Neural cell (in vitro differentiated cells): ENCODE data around the gene UROC1. TPM values are rescaled to one million over a fixed set of nuclear protein-coding genes. Genes with fewer than 3 reads are reported as not detected.

Source experiments
- H2AFZ ChIP-seq: fragments of 200-600, 300-800 bp; sonication (generic), shearing (Covaris generic); 2 replicates; pipeline ENCODE4 v1.6.0; 2014; ENCODE audit warnings: low read depth, mild to moderate bottlenecking, antibody characterized with exemption, low read length, moderate library complexity
- H3F3A ChIP-seq: fragments of 200-600 bp; shearing (Covaris generic); 2 replicates; pipeline ENCODE4 v1.6.1; 2016; ENCODE audit warnings: mild to moderate bottlenecking, moderate library complexity, mixed read lengths, antibody characterized with exemption, low read length; ENCODE audit not compliant: insufficient read depth, poor library complexity, severe bottlenecking
- H3K27ac ChIP-seq: fragments of 200-600, 300-800 bp; sonication (generic), shearing (Covaris generic); 2 replicates; pipeline ENCODE4 v1.5.1; 2014; ENCODE audit warnings: mild to moderate bottlenecking, low read length, moderate library complexity
- H3K27me3 ChIP-seq: fragments of 300-800, 200-600 bp; sonication (generic), shearing (Covaris generic); 2 replicates; pipeline ENCODE4 v1.6.0; 2014; ENCODE audit warnings: mild to moderate bottlenecking, low read depth, low read length, moderate library complexity; ENCODE audit not compliant: insufficient read depth
- H3K36me3 ChIP-seq: fragments of 300-800, 200-600 bp; sonication (generic), shearing (Covaris generic); 2 replicates; pipeline ENCODE4 v1.5.1; 2014; ENCODE audit warnings: mild to moderate bottlenecking, antibody characterized with exemption, low read length, moderate library complexity; ENCODE audit not compliant: insufficient read depth
- H3K4me2 ChIP-seq: fragments of 300-800, 200-600 bp; sonication (generic), shearing (Covaris generic); 2 replicates; pipeline ENCODE4 v1.6.0; 2014; ENCODE audit warnings: mild to moderate bottlenecking, low read length
- H3K4me3 ChIP-seq: fragments of 300-800, 200-600 bp; sonication (generic), shearing (Covaris generic); 2 replicates; pipeline ENCODE4 v1.5.1; 2014; ENCODE audit warnings: mild to moderate bottlenecking, low read length, moderate library complexity
- H3K79me2 ChIP-seq: fragments of 200-600 bp; shearing (Covaris generic); replicated peaks from 2 replicates; pipeline ENCODE4 v1.6.0; 2014; ENCODE audit warnings: mild to moderate bottlenecking, low read length, moderate library complexity; ENCODE audit not compliant: insufficient read depth
- H3K9ac ChIP-seq: fragments of 300-800, 200-600 bp; sonication (generic), shearing (Covaris generic); 2 replicates; pipeline ENCODE4 v1.6.1; 2016; ENCODE audit warnings: mild to moderate bottlenecking, low read length, mixed read lengths
- H3K9me2 ChIP-seq: fragments of 200-600 bp; shearing (Covaris generic); 2 replicates; pipeline ENCODE4 v1.6.1; 2016; ENCODE audit warnings: mild to moderate bottlenecking, low read length, mixed read lengths; ENCODE audit not compliant: insufficient read depth
- H3K9me3 ChIP-seq: fragments of 200-600, 300-800 bp; sonication (generic), shearing (Covaris generic); 2 replicates; pipeline ENCODE4 v1.6.1; 2016; ENCODE audit warnings: mild to moderate bottlenecking, mixed run types, low read length, moderate library complexity, mixed read lengths
- H4K20me1 ChIP-seq: fragments of 200-600 bp; shearing (Covaris generic); 2 replicates; pipeline ENCODE4 v1.6.1; 2016; ENCODE audit warnings: mild to moderate bottlenecking, mixed run types; ENCODE audit not compliant: insufficient read depth
- EP300 ChIP-seq: fragments of 450-650 bp; conservative IDR thresholded peaks from 2 replicates; pipeline ENCODE4 v1.6.1; 2014; ENCODE audit warnings: antibody characterized with exemption, mild to moderate bottlenecking, moderate library complexity; ENCODE audit not compliant: poor library complexity, severe bottlenecking
- EZH2 ChIP-seq: fragments of 200-600, 300-800 bp; shearing (Covaris generic), sonication (generic); IDR thresholded peaks from 2 replicates; pipeline ENCODE4 v1.6.1; 2014; ENCODE audit warnings: antibody characterized with exemption, low read length, borderline replicate concordance, mild to moderate bottlenecking; ENCODE audit not compliant: insufficient read depth, poor library complexity, severe bottlenecking
- MXI1 ChIP-seq: fragments of 450-650 bp; conservative IDR thresholded peaks from 2 replicates; pipeline ENCODE4 v1.6.1; 2014; ENCODE audit warnings: antibody characterized with exemption, mild to moderate bottlenecking; ENCODE audit not compliant: poor library complexity, severe bottlenecking
- POLR2AphosphoS5 ChIP-seq: IDR thresholded peaks from 2 replicates; pipeline ENCODE4 v1.6.1; 2012
- RAD21 ChIP-seq: fragments of 450-650 bp; conservative IDR thresholded peaks from 2 replicates; pipeline ENCODE4 v1.6.1; 2014; ENCODE audit warnings: antibody characterized with exemption, mild to moderate bottlenecking, moderate library complexity
- REST ChIP-seq: IDR thresholded peaks from 2 replicates; pipeline ENCODE4 v1.6.1; 2012; ENCODE audit warnings: borderline replicate concordance
- SMC3 ChIP-seq: fragments of 450-650 bp; conservative IDR thresholded peaks from 2 replicates; pipeline ENCODE4 v1.6.1; 2014; ENCODE audit warnings: antibody characterized with exemption, mild to moderate bottlenecking, moderate library complexity; ENCODE audit not compliant: poor library complexity
- TAF1 ChIP-seq: IDR thresholded peaks from 2 replicates; pipeline ENCODE4 v1.6.1; 2012; ENCODE audit warnings: low read depth
- polyA plus RNA-seq: library from polyadenylated mRNA; depleted of rRNA; stranded (reverse); fragments of >200 nt; gene quantifications from 2 replicates; pipeline ENCODE4 v1.2.3, GENCODE V29; 2014
- TF ChIP-seq, protein P1 (sequence below): fragments of 450-650 bp; IDR thresholded peaks from 2 replicates; pipeline ENCODE4 v1.5.1; 2014; ENCODE audit warnings: antibody characterized with exemption, mild to moderate bottlenecking, moderate library complexity; ENCODE audit not compliant: poor library complexity, severe bottlenecking

The UROC1 gene
- polyA plus RNA-seq, 1 donor from 2014 or later: not detected

GRCh38 chr3:126485176-126485897 is 32.2 kb downstream of the UROC1 start:
- no peaks in the 10 kb centered on the region for H3K79me2 ChIP-seq
- no peaks in the 10 kb centered on the region for H3F3A ChIP-seq
- H2AFZ ChIP-seq: no peak overlapping the region
- no peaks in the 10 kb centered on the region for H3K36me3 ChIP-seq
- no peak overlapping the region for H3K9ac ChIP-seq
- H4K20me1 ChIP-seq: no peaks in the 10 kb centered on the region
- H3K9me2 ChIP-seq: no peaks in the 10 kb centered on the region
- no peaks in the 10 kb centered on the region for H3K9me3 ChIP-seq
- H3K4me3 ChIP-seq: no peak overlapping the region
- no peak overlapping the region for H3K27ac ChIP-seq
- H3K4me2 ChIP-seq: no peak overlapping the region
- TF ChIP-seq RAD21 (no peak), SMC3 (no peak), TAF1 (no peak), MXI1 (no peak), EP300 (no peak), EZH2 (no peak), REST (no peak), POLR2AphosphoS5 (no peak)
- TF ChIP-seq, protein P1, sequence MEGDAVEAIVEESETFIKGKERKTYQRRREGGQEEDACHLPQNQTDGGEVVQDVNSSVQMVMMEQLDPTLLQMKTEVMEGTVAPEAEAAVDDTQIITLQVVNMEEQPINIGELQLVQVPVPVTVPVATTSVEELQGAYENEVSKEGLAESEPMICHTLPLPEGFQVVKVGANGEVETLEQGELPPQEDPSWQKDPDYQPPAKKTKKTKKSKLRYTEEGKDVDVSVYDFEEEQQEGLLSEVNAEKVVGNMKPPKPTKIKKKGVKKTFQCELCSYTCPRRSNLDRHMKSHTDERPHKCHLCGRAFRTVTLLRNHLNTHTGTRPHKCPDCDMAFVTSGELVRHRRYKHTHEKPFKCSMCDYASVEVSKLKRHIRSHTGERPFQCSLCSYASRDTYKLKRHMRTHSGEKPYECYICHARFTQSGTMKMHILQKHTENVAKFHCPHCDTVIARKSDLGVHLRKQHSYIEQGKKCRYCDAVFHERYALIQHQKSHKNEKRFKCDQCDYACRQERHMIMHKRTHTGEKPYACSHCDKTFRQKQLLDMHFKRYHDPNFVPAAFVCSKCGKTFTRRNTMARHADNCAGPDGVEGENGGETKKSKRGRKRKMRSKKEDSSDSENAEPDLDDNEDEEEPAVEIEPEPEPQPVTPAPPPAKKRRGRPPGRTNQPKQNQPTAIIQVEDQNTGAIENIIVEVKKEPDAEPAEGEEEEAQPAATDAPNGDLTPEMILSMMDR: no peak
- no peaks in the 10 kb centered on the region for H3K27me3 ChIP-seq

DNA sequence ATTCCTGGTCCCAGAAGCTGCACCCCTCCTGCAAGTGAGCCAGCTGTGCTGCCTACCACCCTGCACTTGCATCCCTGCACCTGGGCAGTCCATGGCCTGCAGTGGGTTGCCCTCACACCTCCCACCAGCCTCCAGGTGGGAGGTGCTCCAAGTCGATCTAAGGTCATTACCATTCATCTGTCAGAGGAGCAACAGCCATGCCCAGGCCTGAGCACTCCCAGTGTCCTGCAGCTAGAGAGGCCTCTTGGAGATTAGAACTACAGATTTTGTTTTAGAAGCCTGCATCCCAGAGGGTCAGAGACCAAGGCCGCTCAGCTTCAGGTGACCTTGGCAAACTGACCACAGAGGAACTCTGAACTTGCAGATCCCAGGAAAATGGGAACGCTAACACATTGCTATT is 32.9 kb downstream of the UROC1 start:
- Histone ChIP-seq H3K36me3 (no peaks in the 10 kb centered on the region), H4K20me1 (no peaks in the 10 kb centered on the region), H3K79me2 (no peaks in the 10 kb centered on the region), H3K9me3 (no peaks in the 10 kb centered on the region), H3K4me3 (no peak overlapping the region), H3K9me2 (no peaks in the 10 kb centered on the region), H3K27ac (no peak overlapping the region), H2AFZ (no peak overlapping the region), H3F3A (no peaks in the 10 kb centered on the region), H3K4me2 (no peak overlapping the region), H3K9ac (no peak overlapping the region), H3K27me3 (no peaks in the 10 kb centered on the region)
- TF ChIP-seq EP300: no peak
- no peak for TF ChIP-seq TAF1
- TF ChIP-seq REST: no peak
- TF ChIP-seq RAD21: no peak
- TF ChIP-seq POLR2AphosphoS5: no peak
- no peak for TF ChIP-seq MXI1
- TF ChIP-seq SMC3: no peak
- TF ChIP-seq EZH2: no peak
- TF ChIP-seq, protein P1: no peak
